Left renal pelvis (tissue), 4 donors: Measurements from ENCODE around the gene MYO18A. TPM values are rescaled to one million over a fixed set of nuclear protein-coding genes. Genes with fewer than 3 reads are reported as not detected.

Experiments
- DNase-seq, 4 donors: peaks; one replicate each; pipeline ENCODE4 v3.0.0-alpha.2; 2013; ENCODE audit warnings: low read depth in 4 of 4, low spot score in 3 of 4
- polyA plus RNA-seq, 4 donors: library from polyadenylated mRNA; unstranded; fragments of 120-200 nt; gene quantifications; one replicate each; pipeline ENCODE4 v1.2.1, GENCODE V29; 2013; ENCODE audit not compliant: insufficient read length in 4 of 4

The MYO18A gene
- polyA plus RNA-seq, 4 donors = 28.7 to 52.8 (median 38.9) TPM

DNA sequence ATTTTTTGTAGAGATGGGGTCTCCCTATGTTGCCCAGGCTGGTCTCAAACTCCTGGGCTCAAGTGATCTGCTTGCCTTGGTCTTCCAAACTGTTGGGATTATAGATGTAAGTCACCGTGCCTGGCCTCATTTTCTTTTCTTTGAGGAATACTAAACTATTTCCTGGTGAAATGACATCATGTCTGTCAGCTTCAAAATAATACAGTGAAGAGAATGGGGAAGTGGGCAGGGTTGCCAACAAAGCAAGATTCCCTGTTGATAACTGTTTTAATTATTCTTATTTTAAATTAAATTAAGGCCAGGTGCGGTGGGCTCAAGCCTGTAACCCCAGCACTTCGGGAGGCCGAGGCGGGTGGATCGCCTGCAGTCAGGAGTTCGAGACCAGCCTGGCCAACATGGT lies 116.2 kb downstream of the MYO18A start:
- DNase-seq = no peak

DNA sequence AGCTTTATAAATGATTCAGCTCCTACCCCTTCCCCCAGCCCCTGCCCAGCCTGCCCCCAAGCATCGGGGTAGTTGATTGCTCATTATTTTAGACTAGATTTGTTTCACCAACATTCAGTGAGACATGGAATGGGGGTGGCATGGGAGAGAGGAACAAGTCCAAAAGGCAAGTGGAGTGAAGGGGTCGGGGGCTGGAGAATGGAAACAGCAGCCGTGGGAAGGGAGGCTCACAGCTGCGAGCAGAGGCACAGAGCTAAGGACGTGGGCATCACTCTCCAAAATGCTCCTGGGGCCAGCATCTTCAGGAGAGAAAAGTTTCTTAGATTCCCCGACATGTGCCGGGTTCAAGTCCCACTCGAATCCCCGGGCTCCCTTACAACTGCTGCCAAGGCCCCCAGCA lies 118.0 kb downstream of the MYO18A start:
- DNase-seq = no peak

DNA sequence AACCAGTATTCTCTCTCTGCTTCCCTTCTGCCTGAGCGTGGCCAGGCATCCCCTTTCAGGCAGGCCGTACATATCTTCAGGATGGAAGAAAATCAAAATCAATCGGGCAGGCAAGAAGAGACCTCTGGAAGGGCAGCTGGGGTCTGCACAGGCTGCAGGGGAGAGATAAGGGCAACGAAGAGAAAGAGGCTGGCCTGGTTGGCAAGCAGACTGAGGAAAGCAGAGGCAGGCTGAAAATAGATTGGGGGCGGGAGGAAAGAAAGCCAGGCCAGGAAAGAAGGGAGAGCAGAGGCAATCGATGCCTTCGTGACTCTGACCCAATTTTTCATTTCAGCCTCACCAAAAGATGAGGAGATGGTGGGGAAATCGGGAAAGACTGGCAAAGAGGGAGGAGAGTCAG lies 119.2 kb downstream of the MYO18A start:
- no peak for DNase-seq

DNA sequence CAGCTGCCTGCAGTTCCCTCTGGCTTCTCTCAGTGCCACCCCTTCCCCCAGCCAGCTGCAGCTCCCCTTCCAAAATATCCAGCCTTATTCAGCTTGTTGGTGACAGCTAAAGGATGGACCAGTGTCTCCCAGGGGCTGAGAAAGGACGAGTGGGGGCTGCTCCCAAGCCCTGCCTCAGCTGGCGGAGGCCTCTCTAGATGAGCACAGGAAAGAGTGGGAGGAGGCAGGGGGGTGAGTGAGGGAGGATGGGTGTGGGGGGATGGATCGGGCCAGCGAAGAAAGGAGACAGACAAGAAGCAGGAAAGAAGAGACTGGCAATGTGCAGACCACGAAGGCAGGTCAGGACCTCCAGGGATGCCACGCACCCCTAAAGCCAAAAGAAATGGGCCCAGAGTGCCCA lies 119.7 kb downstream of the MYO18A start:
- DNase-seq = no peak

DNA sequence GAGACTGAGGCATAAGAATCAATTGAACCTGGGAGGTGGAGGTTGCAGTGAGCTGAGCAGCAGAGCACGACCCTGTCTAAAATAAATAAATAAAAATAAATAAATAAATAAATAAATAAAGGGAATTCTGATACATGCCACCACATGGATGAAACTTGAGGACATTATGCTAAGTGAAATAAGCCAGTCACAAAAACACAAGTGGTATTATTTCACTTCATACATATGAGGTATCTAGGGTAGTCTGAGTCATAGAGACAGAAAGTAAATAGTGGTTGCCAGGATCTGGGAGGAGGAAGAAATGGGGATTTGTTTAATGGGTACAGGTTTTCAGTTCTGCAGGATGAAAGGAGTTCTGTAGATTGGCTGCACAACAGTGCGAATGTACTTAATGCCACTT lies 120.9 kb downstream of the MYO18A start:
- no peak for DNase-seq

DNA sequence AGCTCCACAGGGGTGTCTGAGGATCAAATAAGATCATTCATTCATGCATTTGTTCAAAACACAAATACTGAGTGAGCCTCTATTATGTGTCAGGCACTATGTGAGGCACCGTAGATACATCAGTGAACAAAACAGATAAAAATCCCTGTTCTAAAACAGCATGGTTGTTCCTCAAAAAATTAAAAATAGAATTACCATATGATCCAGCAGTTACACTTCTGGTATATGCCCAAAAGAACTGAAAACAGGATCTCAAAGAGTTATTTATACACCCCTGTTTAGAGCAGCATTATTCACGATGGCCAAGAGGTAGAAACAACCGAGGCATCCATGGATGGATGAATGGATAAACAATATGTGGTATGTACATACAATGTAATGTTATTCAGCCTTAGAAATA lies 121.8 kb downstream of the MYO18A start:
- DNase-seq = no peak

DNA sequence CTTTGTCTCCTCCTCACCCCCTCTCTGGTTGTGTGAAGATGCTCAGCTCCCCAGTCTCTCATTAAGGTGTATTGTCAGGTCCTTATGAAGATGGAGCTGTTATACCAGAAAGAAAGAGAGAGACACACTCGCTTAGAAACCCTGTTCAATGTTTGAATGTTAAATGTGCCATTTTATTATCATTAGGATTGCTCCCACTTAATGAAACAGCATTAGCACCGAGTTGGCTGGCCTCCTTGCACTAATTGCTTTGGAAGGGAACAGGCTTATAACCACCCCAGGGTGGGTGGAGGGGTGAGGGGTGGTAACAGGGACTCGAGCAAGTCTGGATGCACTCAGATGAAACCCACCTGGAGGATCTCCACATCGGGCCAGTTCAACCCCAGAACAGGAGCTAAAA lies 122.8 kb downstream of the MYO18A start:
- no peak for DNase-seq

DNA sequence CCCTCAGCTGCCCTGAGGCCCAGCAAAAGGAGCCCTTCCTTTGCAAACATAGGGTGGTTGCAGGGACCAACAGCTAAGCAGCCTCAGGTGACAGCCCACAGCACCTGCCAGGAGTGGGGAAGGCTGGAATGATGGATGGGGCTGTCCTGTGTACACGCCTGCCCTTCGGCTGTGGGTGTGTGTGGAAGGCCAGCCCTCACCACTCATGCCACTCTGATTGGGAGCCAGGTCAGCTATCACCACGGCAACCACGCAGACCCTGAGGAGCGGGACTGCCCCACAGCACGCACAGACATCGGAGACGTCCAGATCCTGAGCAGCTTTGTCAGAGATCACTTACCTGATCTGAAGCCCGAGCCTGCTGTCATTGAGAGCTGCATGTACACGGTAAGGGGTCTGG lies 125.4 kb downstream of the MYO18A start:
- DNase-seq = no peak

DNA sequence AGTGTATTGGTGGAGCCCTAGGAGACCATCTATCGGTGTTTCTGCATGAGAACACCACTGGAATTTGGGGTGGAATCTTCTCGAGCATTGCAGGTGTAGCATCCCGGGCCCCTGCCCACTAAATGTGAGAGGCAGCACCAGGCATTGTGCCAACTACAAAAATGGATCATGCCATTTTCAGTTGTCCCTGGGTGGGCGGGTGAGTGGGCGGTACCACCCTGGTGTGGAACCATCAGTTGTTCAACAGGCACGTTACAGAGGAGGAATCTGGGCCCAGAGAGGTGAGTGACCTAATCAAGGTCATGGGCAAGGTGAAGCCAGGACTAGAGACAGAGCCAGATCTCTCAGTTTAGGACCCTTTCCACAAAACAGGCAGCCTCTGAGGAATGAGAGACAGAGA lies 128.5 kb downstream of the MYO18A start:
- DNase-seq = no peak

DNA sequence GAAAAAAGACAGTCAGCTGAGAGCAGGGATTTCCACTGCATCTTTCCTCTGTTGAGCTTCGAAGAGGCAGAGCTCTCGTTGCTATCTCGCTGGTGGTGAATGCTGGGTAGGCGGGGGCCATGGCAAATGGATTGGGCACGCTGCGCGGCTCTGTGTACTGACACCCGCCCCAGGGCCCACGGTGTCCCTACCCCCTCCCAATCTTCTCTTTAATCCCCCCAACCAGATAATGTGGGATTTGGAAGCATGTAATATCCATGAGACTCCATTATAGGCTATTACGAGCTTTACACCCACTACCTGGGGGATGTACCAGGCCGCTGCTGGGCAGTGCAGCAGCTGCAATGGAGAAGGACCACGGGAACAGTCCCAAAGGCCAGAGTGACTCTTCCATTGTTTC lies 129.0 kb downstream of the MYO18A start:
- no peak for DNase-seq

DNA sequence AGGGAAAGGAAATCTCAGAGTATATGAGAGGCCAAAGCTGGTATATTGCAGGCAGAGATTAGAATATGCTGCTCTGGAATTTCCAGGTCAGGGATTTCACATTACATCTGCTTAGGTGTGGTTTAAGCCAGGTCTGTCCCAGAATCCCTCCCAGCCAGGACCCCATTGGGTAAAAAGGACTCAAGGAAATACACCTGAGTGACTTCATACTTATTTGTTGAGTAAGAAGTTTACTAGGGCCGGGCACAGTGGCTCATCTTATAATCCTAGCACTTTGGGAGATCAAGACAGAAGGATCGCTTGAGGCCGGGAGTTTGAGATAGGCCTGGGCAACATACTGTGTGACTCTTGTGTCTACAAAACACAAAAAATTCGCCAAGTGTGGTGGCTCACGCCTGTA lies 130.0 kb downstream of the MYO18A start:
- DNase-seq = no peak

DNA sequence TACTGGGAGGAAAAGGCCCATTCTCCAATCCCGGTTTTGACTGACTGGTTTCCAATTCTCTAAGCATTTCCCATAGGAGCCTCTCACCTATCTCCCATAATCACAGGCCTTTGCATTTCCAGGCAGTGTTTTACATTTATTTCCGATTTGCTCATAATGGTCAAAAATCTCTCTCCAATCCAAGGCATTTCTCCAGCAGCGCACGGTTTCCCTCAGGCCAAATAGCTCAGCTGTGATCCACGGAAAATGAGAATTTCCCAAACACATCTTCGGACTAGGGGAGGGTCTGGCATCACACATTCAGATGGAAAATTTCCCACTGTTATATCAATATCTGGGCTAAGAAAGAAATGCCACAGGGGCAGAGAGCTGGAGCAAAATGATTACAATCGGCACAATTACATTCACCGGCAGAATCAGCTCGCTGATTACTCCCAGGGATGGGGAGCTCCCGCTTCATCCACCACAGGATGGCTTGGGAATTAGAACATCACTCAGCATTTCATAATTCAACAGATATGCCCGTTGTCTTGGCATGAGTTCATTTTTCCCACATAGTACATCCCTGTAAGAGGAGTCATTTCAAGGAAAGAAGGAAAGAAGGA lies 130.6 kb downstream of the MYO18A start:
- no peak for DNase-seq

DNA sequence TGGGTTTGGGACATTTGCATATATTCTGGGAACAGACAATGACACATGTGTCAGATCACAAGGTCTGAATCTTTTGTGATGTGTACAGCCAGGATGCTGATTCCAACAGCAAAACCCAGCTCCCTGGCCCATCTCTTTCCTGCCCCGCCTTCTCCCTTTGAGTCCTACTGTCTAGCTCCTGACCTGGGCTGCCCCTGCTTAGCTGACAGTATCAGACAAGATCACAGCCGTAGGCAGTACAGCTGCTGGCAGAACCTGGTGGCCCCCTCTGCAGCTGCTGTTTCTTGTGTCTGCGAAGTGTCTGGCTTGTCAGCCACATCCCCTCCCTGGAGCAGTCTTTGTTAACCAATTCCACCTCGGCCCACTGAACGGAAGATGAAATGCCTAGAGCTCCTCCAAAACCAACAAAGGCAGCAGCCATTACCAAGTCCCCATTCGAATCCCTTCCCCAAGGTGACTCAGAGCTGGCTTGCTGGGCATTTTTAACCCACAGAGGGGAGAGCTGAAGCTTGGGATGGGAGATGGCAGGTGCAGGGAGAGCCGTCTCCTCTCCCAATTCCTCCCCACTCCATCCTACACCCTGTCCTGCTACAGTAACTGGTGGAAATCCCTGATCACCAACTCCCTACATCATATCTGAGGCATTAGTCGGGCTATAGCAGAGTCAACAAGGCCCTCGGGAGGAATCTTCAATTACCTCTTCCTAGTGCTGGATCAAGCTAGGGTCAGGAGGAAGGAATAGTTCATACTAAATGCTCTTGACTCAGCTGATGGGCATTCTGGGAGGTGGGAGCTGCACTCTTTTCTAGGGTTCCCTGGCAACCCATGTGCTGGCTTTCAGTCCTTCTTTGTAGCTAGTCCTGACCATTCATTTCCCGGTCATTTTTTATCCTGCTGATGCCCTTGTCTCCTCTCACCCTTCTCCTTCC lies 131.5 kb downstream of the MYO18A start:
- DNase-seq = no peak

DNA sequence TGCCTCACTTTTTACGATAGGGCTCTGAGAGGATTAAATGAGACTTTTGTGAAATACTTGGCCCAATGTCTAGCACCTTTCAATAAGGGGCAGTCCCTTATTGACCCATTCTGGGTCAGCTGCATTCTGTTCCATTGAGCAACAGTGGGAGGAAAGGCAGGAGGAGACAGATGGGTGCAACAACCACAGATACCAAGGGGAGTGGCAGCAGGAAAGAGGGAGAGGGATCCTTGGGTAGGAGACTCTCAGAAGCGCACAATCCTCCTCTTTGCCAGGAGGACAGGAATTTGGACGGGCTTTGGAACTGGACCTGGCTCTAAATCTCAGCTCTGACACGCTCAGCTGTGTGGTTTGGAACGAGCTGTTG lies 133.7 kb downstream of the MYO18A start:
- DNase-seq = no peak

DNA sequence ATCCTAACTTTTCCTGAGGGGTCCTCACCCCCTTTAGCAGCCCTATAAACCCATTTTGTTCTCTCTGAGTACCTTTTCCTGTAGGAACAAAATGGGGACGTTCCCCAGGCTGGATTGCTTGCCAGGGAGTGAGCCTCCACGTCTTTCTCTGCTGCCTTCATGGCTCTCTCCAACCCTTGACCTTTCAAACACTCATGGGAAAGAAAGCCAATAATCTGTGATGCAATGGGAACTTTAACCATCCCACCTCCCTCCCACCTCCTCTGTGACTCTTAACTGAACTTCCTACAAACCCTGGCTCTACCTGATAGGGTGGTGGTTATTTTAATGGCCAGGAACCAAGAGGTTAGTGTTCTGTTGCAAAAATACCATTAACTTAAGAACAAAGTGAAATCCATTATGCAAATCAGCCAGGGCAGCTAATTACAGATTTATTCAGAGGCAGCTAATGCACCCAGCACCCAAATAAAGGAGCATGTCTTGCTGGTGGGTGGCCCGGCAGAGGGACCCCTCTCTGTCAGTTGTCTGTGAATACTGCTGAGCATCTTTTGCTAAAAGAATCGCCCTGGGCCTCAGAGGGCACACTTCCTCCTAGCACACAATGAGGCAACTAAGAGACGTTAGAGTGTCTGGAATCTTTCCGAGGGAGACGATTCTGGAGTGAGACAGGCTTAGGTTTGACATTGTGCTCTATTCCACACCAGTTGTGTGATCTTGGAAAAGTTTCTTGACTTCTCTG lies 134.3 kb downstream of the MYO18A start:
- DNase-seq = no peak

DNA sequence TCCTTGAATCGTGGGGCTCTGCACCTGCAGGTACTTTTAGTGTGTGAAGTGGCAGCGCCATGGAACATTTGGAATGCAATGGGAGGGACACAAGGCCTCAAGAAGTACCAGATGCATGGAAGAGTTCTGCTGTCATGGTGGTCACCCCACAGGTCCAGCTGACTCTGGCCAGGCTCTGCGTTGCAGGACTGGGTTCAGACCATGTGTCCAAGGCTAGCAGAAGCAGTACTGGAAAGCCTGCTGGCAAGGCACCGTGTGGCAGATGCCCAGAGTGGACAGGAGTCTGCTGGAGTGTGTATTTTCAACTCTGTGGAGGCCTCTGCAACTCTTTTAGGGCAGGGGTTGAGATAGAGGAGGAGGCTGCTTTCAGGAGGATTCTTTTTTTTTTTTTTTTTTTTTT lies 135.2 kb downstream of the MYO18A start:
- DNase-seq = no peak

DNA sequence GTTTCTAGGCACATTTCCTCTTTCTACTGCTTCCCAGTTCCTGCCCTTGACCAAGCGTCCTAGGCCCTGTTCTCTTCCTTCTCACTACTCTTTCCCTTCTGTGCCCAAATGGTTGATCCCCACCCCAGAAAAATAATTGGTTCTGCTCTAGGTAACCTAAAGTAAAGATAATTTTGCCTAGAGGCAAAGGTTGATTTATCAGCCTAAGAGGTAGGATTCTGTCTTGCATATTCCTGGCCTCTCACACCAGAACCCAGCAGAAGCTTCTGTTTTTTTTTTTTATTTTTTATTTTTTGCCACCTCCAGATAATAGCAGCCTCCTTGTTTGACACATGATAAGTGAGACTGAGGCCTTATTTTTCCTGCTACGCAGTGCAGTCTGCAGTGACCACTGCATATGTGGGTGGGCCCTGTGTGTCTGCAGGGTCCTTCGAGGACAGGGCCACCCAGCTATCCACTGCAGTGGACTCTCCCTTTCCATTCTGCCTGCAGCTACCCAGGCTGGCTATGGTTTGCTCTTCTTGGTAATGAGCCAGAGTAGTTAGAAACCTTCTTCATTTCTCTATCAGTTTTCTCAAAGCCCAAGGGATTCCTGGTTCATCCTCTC lies 136.6 kb downstream of the MYO18A start:
- no peak for DNase-seq

DNA sequence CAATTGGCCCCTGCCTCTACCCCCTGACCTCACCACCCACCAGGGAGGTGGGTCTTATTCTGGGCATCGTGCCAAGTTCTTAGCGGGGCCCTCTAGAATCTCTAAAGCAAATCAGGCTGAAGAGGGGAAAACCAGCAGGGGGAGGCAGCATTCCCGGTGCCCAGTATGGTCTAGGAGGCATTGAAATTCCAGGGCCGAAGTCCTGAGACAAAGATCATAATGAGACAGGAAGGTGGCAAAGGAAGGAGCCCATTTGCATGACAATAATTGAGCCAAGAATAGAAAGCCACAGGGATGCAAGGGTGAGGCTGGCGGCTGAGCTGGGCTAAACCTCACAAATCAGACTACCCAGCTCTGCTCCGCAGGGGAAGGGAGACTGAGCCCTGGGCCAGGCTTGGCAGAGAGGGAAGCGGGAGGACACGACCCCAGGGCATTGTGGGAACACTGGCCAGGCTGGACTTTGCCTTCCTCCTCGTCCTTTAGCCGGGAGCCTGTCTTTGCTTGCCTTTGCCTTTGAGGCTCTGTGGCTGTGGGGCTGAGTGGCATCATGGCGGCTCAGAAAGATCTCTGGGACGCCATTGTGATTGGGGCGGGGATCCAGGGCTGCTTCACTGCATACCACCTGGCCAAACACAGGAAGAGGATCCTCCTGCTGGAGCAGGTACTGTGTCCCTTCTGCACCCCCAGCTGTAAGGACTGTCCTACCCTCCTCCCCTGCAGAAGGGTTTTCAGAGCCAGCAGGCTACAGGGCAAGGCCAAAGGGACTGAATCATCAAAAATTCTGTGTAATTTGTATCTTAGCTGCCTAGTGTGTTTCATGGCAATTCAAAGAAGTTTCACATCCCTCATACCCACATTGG lies 137.3 kb downstream of the MYO18A start, which contains the start of gene PIPOX:
TSS of gene PIPOX (plus strand) at position 463 of the 860 bp plus-strand sequence. CDS start at position 548, 85 bp downstream.
- DNase-seq = peak in 2 of 4 donors; percentile 44 to 54

DNA sequence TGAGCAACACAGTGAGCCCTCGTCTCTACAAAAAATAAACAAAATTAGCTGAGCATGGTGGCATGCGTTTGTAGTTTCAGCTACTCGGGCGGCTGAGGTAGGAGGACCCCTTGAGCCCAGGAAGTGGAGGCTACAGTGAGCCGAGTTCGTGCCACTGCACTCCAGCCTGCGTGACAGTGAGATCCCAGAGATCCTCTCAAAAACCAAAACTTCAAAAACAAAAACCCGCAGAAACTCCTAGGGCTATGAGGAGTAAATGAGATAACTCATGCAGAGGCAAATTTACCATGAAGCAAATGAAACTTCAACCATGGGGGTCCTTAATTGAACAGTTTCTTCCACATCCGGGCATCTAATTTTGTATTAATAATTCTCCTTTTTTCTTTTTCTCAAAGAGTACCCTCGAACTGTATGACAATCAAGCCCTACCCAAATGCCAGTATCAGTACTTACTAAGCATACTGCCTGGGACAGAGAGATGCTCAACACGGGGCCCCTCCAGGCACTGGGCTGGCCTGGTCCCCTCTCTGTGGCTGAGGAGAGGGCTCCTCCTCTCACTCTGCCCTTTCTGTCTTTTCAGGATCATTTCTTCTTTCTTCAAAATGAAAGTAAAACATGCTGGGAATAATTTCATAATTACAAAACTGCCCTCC lies 138.0 kb downstream of the MYO18A start:
- DNase-seq = no peak

DNA sequence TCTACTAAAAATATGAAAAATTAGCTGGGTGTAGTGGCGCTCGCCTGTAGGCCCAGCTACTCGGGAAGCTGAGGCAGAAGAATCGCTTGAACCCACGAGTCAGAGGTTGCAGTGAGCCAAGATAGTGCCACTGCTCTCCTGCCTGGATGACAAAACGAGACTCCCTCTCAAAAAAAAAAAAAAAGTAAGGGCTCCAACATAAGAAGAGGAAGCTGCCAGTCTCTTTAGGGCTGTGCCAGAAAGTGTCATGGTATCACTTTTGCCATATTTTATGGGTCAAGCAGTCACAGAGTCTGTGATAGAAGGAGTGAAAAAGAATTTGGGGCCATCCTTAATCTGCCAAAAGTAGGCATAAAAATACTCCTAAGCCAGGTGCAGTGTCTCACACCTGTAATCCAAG lies 138.6 kb downstream of the MYO18A start:
- no peak for DNase-seq
